Calu3 (cell line): ENCODE measurements around the gene MACROD2. TPM values are rescaled to one million over a fixed set of nuclear protein-coding genes. Genes with fewer than 3 reads are reported as not detected.
"Not testable (repeated sequence)": the region's sequence is repeated elsewhere in the genome, so short reads cannot be mapped to it uniquely, and the experiment has no call there.

Experiments
- BruUV-seq: library from RNA; stranded (reverse); fragments of 400-500 nt; replicated peaks from 2 replicates; lab custom pipeline; 2021; lab: Mats Ljungman, UMichigan
- CTCF ChIA-PET: fragments of 300-600 bp; sonication (Branson Sonifier 250); formaldehyde crosslinking; loops from one replicate; lab custom pipeline; 2022; ENCODE audit warnings: antibody characterized with exemption; lab: Charles Lee
- DNase-seq: peaks from one replicate; pipeline ENCODE4 v3.0.0; 2022
- H3K27ac Mint-ChIP-seq: one replicate; pipeline ENCODE4 v1.8.0; 2022; ENCODE audit warnings: mixed read lengths; ENCODE audit not compliant: unreplicated experiment
- H3K27me3 Mint-ChIP-seq: one replicate; pipeline ENCODE4 v1.8.0; 2022; ENCODE audit warnings: mixed read lengths; ENCODE audit not compliant: unreplicated experiment
- H3K36me3 Mint-ChIP-seq: one replicate; pipeline ENCODE4 v1.8.0; 2022; ENCODE audit warnings: mild to moderate bottlenecking, moderate library complexity, mixed read lengths; ENCODE audit not compliant: insufficient read depth, unreplicated experiment
- H3K4me1 Mint-ChIP-seq: one replicate; pipeline ENCODE4 v1.8.0; 2022; ENCODE audit warnings: mild to moderate bottlenecking, low read depth, mixed read lengths; ENCODE audit not compliant: unreplicated experiment
- H3K4me3 Mint-ChIP-seq: one replicate; pipeline ENCODE4 v1.8.0; 2022; ENCODE audit warnings: mild to moderate bottlenecking, low read depth, moderate library complexity, mixed read lengths; ENCODE audit not compliant: unreplicated experiment
- H3K9me3 Mint-ChIP-seq: one replicate; pipeline ENCODE4 v1.8.0; 2022; ENCODE audit warnings: low read depth, mixed read lengths; ENCODE audit not compliant: unreplicated experiment
- intact Hi-C: fragments of 100-400 bp; cut with micrococcal nuclease; formaldehyde crosslinking; loops from one replicate; pipeline ENCODE4 v1.10.0; 2022; ENCODE audit not compliant: unreplicated experiment
- total RNA-seq: library from RNA; stranded (reverse); gene quantifications from 2 replicates; pipeline ENCODE4 v1.2.3, GENCODE V29; 2022
- TF ChIP-seq, protein P1 (sequence below): fragments of 200-600 bp; IDR thresholded peaks from one replicate; pipeline ENCODE4 v1.8.0; 2022; ENCODE audit warnings: antibody characterized with exemption; ENCODE audit not compliant: unreplicated experiment

The MACROD2 gene
- total RNA-seq, 1 experiment from 2014 or later: 29.4 TPM

DNA sequence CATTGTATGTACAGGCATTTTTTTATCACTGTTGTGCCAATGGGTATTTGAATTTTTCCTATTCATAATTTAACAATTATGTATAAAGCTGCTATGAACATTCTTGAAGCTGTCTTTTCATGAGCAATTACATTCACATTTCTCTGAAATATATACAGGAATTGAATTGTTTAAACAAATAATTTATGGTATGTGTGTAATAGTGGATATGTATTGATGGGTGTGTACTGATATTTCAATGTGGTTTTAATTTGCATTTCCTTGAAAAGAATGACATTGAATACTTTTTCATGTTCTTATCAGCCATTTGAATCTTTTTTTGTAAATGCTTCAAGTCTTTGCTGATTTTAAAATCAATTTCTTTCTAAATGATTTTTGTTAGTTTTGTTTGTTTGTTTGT, 971.5 kb downstream of the MACROD2 start:
- H3K9me3 Mint-ChIP-seq: no peaks in the 10 kb centered on the region
- CTCF ChIA-PET: no interaction called here
- intact Hi-C loops: no loop called here
- H3K4me3 Mint-ChIP-seq: no peak overlapping the region
- H3K4me1 Mint-ChIP-seq: no peaks in the 10 kb centered on the region
- no peaks in the 10 kb centered on the region for H3K36me3 Mint-ChIP-seq
- no peak overlapping the region for H3K27ac Mint-ChIP-seq
- TF ChIP-seq, protein P1, sequence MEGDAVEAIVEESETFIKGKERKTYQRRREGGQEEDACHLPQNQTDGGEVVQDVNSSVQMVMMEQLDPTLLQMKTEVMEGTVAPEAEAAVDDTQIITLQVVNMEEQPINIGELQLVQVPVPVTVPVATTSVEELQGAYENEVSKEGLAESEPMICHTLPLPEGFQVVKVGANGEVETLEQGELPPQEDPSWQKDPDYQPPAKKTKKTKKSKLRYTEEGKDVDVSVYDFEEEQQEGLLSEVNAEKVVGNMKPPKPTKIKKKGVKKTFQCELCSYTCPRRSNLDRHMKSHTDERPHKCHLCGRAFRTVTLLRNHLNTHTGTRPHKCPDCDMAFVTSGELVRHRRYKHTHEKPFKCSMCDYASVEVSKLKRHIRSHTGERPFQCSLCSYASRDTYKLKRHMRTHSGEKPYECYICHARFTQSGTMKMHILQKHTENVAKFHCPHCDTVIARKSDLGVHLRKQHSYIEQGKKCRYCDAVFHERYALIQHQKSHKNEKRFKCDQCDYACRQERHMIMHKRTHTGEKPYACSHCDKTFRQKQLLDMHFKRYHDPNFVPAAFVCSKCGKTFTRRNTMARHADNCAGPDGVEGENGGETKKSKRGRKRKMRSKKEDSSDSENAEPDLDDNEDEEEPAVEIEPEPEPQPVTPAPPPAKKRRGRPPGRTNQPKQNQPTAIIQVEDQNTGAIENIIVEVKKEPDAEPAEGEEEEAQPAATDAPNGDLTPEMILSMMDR: no peak
- H3K27me3 Mint-ChIP-seq: no peaks in the 10 kb centered on the region
- no TSS peak for BruUV-seq
- no peak for DNase-seq

DNA sequence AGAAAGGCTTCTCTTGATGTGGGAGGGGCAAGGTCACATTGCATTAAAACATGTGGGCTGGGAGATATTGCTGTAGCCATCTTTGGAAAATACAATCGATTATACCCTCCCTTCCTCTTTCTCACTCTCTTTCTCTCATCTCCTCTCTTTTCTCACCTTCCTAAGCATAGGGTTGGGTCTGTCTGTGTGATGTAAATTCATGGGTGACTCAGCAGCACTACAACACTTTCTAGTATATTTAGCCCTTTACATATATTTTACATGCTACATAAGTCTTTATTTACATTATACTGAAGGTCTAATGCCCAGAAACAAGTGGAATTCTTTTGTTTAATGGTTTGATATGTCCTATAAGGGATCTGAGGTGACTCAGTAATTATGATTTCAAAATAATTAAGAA, 976.9 kb downstream of the MACROD2 start:
- no TSS peak for BruUV-seq
- Mint-ChIP-seq H3K36me3 (no peaks in the 10 kb centered on the region), H3K9me3 (peaks cover 2% of the 10 kb centered on the region), H3K4me3 (no peak overlapping the region), H3K4me1 (peaks cover 1% of the 10 kb centered on the region), H3K27ac (no peak overlapping the region), H3K27me3 (no peaks in the 10 kb centered on the region)
- no peak for DNase-seq
- TF ChIP-seq, protein P1: no peak
- intact Hi-C loops: no loop called here
- CTCF ChIA-PET: no interaction called here

DNA sequence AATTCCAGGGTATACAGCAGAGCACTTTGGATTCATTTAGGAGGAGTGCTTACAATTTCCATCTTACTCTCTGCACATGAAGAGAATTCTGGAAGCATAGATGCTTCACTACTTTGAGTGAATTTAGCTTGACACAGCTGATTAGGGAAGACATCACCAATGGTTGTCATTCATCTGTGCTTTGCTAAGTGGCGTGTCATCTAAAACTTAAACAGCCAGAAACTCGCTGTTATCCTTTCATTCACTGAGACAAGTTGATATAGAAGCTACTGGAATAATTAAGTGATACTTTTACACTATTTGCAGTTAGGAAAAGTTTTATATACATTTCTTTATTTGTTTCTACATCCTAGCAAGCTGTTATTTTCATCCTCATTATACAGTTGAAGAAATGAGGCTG, 977.4 kb downstream of the MACROD2 start:
- DNase-seq: no peak
- intact Hi-C loops: no loop called here
- no TSS peak for BruUV-seq
- H3K4me3 Mint-ChIP-seq: no peak overlapping the region
- TF ChIP-seq, protein P1: no peak
- peaks cover 6% of the 10 kb centered on the region for H3K4me1 Mint-ChIP-seq
- no peaks in the 10 kb centered on the region for H3K27me3 Mint-ChIP-seq
- H3K9me3 Mint-ChIP-seq: peaks cover 2% of the 10 kb centered on the region
- CTCF ChIA-PET: no interaction called here
- H3K36me3 Mint-ChIP-seq: no peaks in the 10 kb centered on the region
- H3K27ac Mint-ChIP-seq: no peak overlapping the region

DNA sequence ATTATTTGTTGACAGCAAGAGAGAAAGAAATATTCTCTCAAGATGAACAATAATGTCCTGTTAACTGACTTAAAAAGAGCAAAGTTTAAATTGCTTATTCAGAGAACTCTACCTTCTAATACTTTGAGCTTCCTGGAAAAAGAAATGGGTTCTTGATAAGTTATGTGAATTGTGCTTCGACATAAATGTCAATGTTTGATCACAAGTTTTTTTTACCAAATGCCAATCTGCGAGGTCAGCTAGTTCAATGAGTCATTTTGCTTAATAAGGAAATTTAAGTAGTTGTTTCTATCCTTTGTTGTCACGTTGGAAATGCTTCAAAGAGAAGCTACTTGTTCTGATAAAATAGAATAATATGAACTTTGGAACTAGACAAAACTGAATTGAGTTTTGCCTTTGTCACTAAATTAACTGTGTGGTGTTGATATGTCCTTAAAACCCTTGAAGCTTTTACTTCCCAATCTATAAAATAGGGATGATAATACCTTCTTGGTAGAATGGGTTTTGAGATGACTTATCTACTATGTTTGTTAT, 984.2 kb downstream of the MACROD2 start:
- CTCF ChIA-PET: no interaction called here
- Mint-ChIP-seq H3K27ac (no peak overlapping the region), H3K36me3 (peaks cover 4% of the 10 kb centered on the region), H3K27me3 (no peaks in the 10 kb centered on the region), H3K9me3 (peaks cover 2% of the 10 kb centered on the region), H3K4me3 (no peak overlapping the region), H3K4me1 (peaks cover 12% of the 10 kb centered on the region)
- intact Hi-C loops: no loop called here
- BruUV-seq: no TSS peak
- no peak for DNase-seq
- TF ChIP-seq, protein P1: no peak

DNA sequence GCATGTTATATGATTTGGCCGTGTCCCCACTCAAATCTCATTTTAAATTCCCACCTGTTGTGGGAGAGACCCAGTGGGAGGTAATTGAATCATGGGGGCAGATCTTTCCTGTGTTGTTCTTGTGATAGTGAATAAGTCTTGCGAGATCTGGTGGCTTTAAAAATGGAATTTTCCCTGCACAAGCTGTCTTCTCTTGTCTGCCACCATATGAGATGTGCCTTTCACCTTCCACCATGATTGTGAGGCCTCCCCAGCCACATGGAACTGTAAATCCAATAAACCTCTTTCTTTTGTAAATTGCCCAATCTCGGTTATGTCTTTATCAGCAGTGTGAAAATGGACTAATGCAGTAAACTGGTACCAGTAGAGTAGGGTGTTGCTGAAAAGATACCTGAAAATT, 986.2 kb downstream of the MACROD2 start:
- H3K27me3 Mint-ChIP-seq, H3K9me3 Mint-ChIP-seq, H3K4me3 Mint-ChIP-seq, BruUV-seq, DNase-seq, CTCF ChIA-PET, H3K36me3 Mint-ChIP-seq, H3K27ac Mint-ChIP-seq: not testable (repeated sequence)
- intact Hi-C loops: loop anchor here (10.0 kb wide), 2 partner anchors 57 to 647 kb away; partner anchors contain the start of gene FLRT3
- H3K4me1 Mint-ChIP-seq: peaks cover 20% of the 10 kb centered on the region

DNA sequence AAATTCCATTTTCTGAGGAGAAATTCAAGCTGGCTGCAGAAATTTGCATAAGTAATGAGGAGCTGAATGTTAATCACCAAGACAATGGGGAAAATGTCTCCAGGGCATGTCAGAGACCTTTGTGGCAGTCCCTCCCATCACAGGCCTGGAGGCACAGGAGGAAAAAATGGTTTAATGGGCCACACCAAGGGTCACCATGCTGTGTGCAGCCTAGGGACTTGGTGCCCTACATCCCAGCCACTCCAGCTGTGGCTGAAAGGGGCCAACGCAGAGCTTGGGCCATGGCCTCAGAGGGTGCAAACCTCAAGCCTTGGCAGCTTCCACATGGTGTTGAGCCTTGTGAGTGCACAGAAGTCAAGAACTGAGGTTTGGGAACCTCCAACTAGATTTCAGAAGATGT, 987.0 kb downstream of the MACROD2 start:
- BruUV-seq, H3K4me3 Mint-ChIP-seq, H3K27me3 Mint-ChIP-seq, DNase-seq, H3K27ac Mint-ChIP-seq, H3K9me3 Mint-ChIP-seq, CTCF ChIA-PET, H3K36me3 Mint-ChIP-seq: not testable (repeated sequence)
- peaks cover 18% of the 10 kb centered on the region for H3K4me1 Mint-ChIP-seq
- intact Hi-C loops: loop anchor here (10.0 kb wide), 2 partner anchors 58 to 648 kb away; partner anchors contain the start of gene FLRT3
